ENCODE measurements around the gene CD33. TPM values are rescaled to one million over a fixed set of nuclear protein-coding genes. Genes with fewer than 3 reads are reported as not detected.

The CD33 gene
- total RNA-seq, 1 experiment from 2014 or later, result 0.31 TPM

- POLR2A ChIA-PET, result no interaction called here
- no peak overlapping the region for H3K4me3 Mint-ChIP-seq
- no peak overlapping the region for H3K27ac Mint-ChIP-seq
- CTCF ChIA-PET, result interaction anchor here (0.6 to 1.6 kb wide), 2 partner anchors 18 to 85 kb away, joined by 3 to 9 read pairs; no protein-coding TSS in a partner anchor
- peaks cover 4% of the 10 kb centered on the region for H3K4me1 Mint-ChIP-seq
- peaks cover 5% of the 10 kb centered on the region; the same call in 1 of the 2 replicates for H3K36me3 Mint-ChIP-seq
- DNase-seq (ENCODE audit: low spot score), result no peak
- ATAC-seq, result no peak
- peaks cover 19% of the 10 kb centered on the region for H3K9me3 Mint-ChIP-seq
- TF ChIP-seq ZNF232 (CRISPR knock-in tag; IDR thresholded peaks at IDR 0.05) (no peak), ZNF425 (CRISPR knock-in tag; conservative IDR thresholded peaks at IDR 0.05) (no peak), MLX (CRISPR knock-in tag; IDR thresholded peaks at IDR 0.05) (no peak), E2F1 (CRISPR knock-in tag; IDR thresholded peaks at IDR 0.05) (no peak), ZSCAN18 (CRISPR knock-in tag; IDR thresholded peaks at IDR 0.05) (no peak)
- peaks cover 42% of the 10 kb centered on the region for H3K27me3 Mint-ChIP-seq (ENCODE audit: low read depth)
These were observed 52.2 kb downstream of the CD33 start for GRCh38 chr19:51277112-51277511.

- Mint-ChIP-seq H3K36me3 (peaks cover 5% of the 10 kb centered on the region), H3K27ac (no peak overlapping the region), H3K4me3 (no peak overlapping the region), H3K27me3 (ENCODE audit: low read depth) (peaks cover 53% of the 10 kb centered on the region), H3K9me3 (peaks cover 26% of the 10 kb centered on the region), H3K4me1 (no peaks in the 10 kb centered on the region)
- ATAC-seq, result no peak
- no peak for TF ChIP-seq ETV6 (CRISPR knock-in tag; IDR thresholded peaks at IDR 0.05)
- no peak for TF ChIP-seq MYBL2 (CRISPR knock-in tag; IDR thresholded peaks at IDR 0.05)
- no peak for TF ChIP-seq USF1 (CRISPR knock-in tag; IDR thresholded peaks at IDR 0.05)
- TF ChIP-seq NR3C1 (CRISPR knock-in tag; conservative IDR thresholded peaks at IDR 0.05; ENCODE audit: low read depth), result no peak
- no peak for TF ChIP-seq PREB (CRISPR knock-in tag; IDR thresholded peaks at IDR 0.05; ENCODE audit: borderline replicate concordance)
- TF ChIP-seq NR1H2 (CRISPR knock-in tag; IDR thresholded peaks at IDR 0.05), result no peak
- TF ChIP-seq TP53 (CRISPR knock-in tag; IDR thresholded peaks at IDR 0.05), result no peak
- no peak for TF ChIP-seq EMX1 (CRISPR knock-in tag; IDR thresholded peaks at IDR 0.05)
- no peak for TF ChIP-seq ATF3 (CRISPR knock-in tag; conservative IDR thresholded peaks at IDR 0.05)
- no peak for TF ChIP-seq ZBTB21 (CRISPR knock-in tag; IDR thresholded peaks at IDR 0.05; ENCODE audit: borderline replicate concordance)
- no peak for TF ChIP-seq NFYB (CRISPR knock-in tag; conservative IDR thresholded peaks at IDR 0.05; ENCODE audit: low read depth)
- TF ChIP-seq ATF6 (CRISPR knock-in tag; IDR thresholded peaks at IDR 0.05), result no peak
- TF ChIP-seq ZNF512 (CRISPR knock-in tag; IDR thresholded peaks at IDR 0.05; ENCODE audit: borderline replicate concordance), result no peak
- TF ChIP-seq ZNF263 (CRISPR knock-in tag; IDR thresholded peaks at IDR 0.05; ENCODE audit: low read depth), result no peak
- no peak for TF ChIP-seq MXD4 (CRISPR knock-in tag; IDR thresholded peaks at IDR 0.05; ENCODE audit: borderline replicate concordance)
- TF ChIP-seq TEAD4 (CRISPR knock-in tag; IDR thresholded peaks at IDR 0.05), result no peak
- no peak for TF ChIP-seq GABPB1 (CRISPR knock-in tag; IDR thresholded peaks at IDR 0.05)
- no peak for DNase-seq (ENCODE audit: low spot score)
- POLR2A ChIA-PET, result no interaction called here
- CTCF ChIA-PET, result interaction anchor here (1.0 to 1.4 kb wide), 2 partner anchors 11 to 194 kb away, joined by 3 to 4 read pairs; no protein-coding TSS in a partner anchor
These were observed 57.5 kb downstream of the CD33 start for GRCh38 chr19:51282335-51282734.
